H1 (cell line): ENCODE data around the gene LRRC8D. TPM values are rescaled to one million over a fixed set of nuclear protein-coding genes. Genes with fewer than 3 reads are reported as not detected.

ENCODE experiments used
- CTCF ChIA-PET: fragments of 300-600 bp; sonication (Branson Sonifier 250); formaldehyde crosslinking; loops from one replicate; lab custom pipeline; 2021; ENCODE audit not compliant: partially characterized antibody; lab: Charles Lee
- POLR2A ChIA-PET: fragments of 300-600 bp; sonication (Branson Sonifier 250); formaldehyde crosslinking; loops from one replicate; lab custom pipeline; 2021; ENCODE audit warnings: inconsistent platforms; ENCODE audit not compliant: partially characterized antibody; lab: Charles Lee
- DNase-seq, 2 experiments: peaks; one replicate each; pipeline versions ENCODE4 v3.0.0 to v3.0.0-alpha.2; 2010 to 2022; ENCODE audit warnings: low spot score in 2 of 2, low read depth in 1 of 2, mixed read lengths in 1 of 2
- FAIRE-seq: peaks from 2 replicates; lab custom pipeline; 2011; peaks lifted over from hg19 to GRCh38; lab: Jason Lieb, UNC
- H2AFZ ChIP-seq: 2 replicates; pipeline ENCODE4 v1.8.1; 2012; ENCODE audit warnings: low read length, inconsistent platforms
- H2AK5ac ChIP-seq: 2 replicates; pipeline ENCODE4 v1.6.1; 2013; ENCODE audit warnings: low read depth, low read length
- H2BK120ac ChIP-seq: replicated peaks from 2 replicates; pipeline ENCODE3; 2013; ENCODE audit warnings: low read depth, low read length, inconsistent platforms
- H2BK12ac ChIP-seq: 2 replicates; pipeline ENCODE4 v1.6.1; 2013; ENCODE audit warnings: low read depth, low read length
- H2BK15ac ChIP-seq: 2 replicates; pipeline ENCODE4 v1.6.1; 2013; ENCODE audit warnings: low read length
- H2BK20ac ChIP-seq: 2 replicates; pipeline ENCODE4 v1.6.1; 2013; ENCODE audit warnings: low read length
- H2BK5ac ChIP-seq: 2 replicates; pipeline ENCODE4 v1.6.1; 2013; ENCODE audit warnings: low read depth, low read length
- H3K14ac ChIP-seq: 2 replicates; pipeline ENCODE4 v1.6.1; 2013; ENCODE audit warnings: inconsistent platforms; ENCODE audit not compliant: insufficient read length
- H3K18ac ChIP-seq: 2 replicates; pipeline ENCODE4 v1.6.1; 2013; ENCODE audit warnings: low read length; ENCODE audit errors: extremely low read depth
- H3K23ac ChIP-seq: 2 replicates; pipeline ENCODE4 v1.6.1; 2013; ENCODE audit warnings: inconsistent platforms; ENCODE audit not compliant: insufficient read length
- H3K23me2 ChIP-seq: 2 replicates; pipeline ENCODE4 v1.6.1; 2013; ENCODE audit warnings: low read depth, low read length
- H3K27ac ChIP-seq: 2 replicates; pipeline ENCODE4 v1.6.1; 2011; ENCODE audit warnings: low read depth, low read length, inconsistent platforms
- H3K27me3 ChIP-seq, 4 experiments: replicated peaks in 1 of 4; 1 replicate in 1 of 4; 2 replicates in 3 of 4; pipeline versions ENCODE4 v1.6.1 to v1.8.1; 2011 to 2013; ENCODE audit warnings: low read length in 3 of 4, mild to moderate bottlenecking in 3 of 4, inconsistent platforms in 2 of 4, mixed read lengths in 2 of 4, moderate library complexity in 1 of 4; ENCODE audit not compliant: control insufficient read depth in 3 of 4, insufficient read depth in 3 of 4; ENCODE audit errors: extremely low read depth in 1 of 4
- H3K36me3 ChIP-seq, 4 experiments: 2 replicates each; pipeline versions ENCODE4 v1.6.1 to v1.8.1; 2011 to 2013; ENCODE audit warnings: mild to moderate bottlenecking in 4 of 4, low read length in 3 of 4, moderate library complexity in 2 of 4, control low read depth in 1 of 4, inconsistent platforms in 1 of 4; ENCODE audit not compliant: insufficient read depth in 4 of 4, control insufficient read depth in 2 of 4
- H3K4ac ChIP-seq: replicated peaks from 2 replicates; pipeline ENCODE3; 2013; ENCODE audit warnings: low read length, low read depth, mixed read lengths, inconsistent platforms; ENCODE audit not compliant: insufficient read length
- H3K4me1 ChIP-seq, 4 experiments: replicated peaks in 1 of 4; 1 replicate in 1 of 4; 2 replicates in 3 of 4; pipeline versions ENCODE4 v1.6.1 to v1.8.1; 2011 to 2013; ENCODE audit warnings: low read length in 3 of 4, inconsistent platforms in 2 of 4, mixed read lengths in 1 of 4; ENCODE audit not compliant: insufficient read depth in 4 of 4, control insufficient read depth in 3 of 4
- H3K4me2 ChIP-seq, 2 experiments: 2 replicates each; pipeline versions ENCODE4 v1.6.1 to v1.8.1; 2011 to 2013; ENCODE audit warnings: low read depth in 2 of 2, low read length in 2 of 2, control low read depth in 1 of 2, inconsistent platforms in 1 of 2, mild to moderate bottlenecking in 1 of 2; ENCODE audit not compliant: insufficient read depth in 1 of 2
- H3K4me3 ChIP-seq, 4 experiments: fragments of 200-600, 300-600 bp in 1 of 4; sonication (generic), shearing (Covaris generic), sonication (Bioruptor Twin) in 1 of 4; 2 replicates each; pipeline versions ENCODE4 v1.5.1 to v1.8.1; 2011 to 2016; ENCODE audit warnings: low read length in 4 of 4, low read depth in 3 of 4, control low read depth in 2 of 4, inconsistent platforms in 2 of 4, mild to moderate bottlenecking in 2 of 4, mixed read lengths in 1 of 4, moderate library complexity in 1 of 4; ENCODE audit not compliant: insufficient read depth in 2 of 4; ENCODE audit errors: extremely low read depth in 1 of 4
- H3K56ac ChIP-seq: replicated peaks from 2 replicates; pipeline ENCODE3; 2013; ENCODE audit warnings: low read depth, mild to moderate bottlenecking, mixed read lengths, low read length, inconsistent platforms; ENCODE audit not compliant: insufficient read length
- H3K79me1 ChIP-seq: 2 replicates; pipeline ENCODE4 v1.6.1; 2013; ENCODE audit warnings: low read depth, low read length, control low read depth
- H3K79me2 ChIP-seq, 2 experiments: 2 replicates each; pipeline versions ENCODE4 v1.6.1 to v1.8.1; 2012 to 2013; ENCODE audit warnings: low read length in 2 of 2, mild to moderate bottlenecking in 2 of 2, inconsistent platforms in 1 of 2; ENCODE audit not compliant: insufficient read depth in 2 of 2, control insufficient read depth in 1 of 2
- H3K9ac ChIP-seq, 4 experiments: replicated peaks in 1 of 4; 1 replicate in 1 of 4; 2 replicates in 3 of 4; pipeline versions ENCODE4 v1.6.1 to v1.8.1; 2011 to 2013; ENCODE audit warnings: low read depth in 3 of 4, low read length in 3 of 4, control low read depth in 2 of 4, mild to moderate bottlenecking in 2 of 4, moderate library complexity in 2 of 4, inconsistent platforms in 1 of 4; ENCODE audit errors: extremely low read depth in 1 of 4
- H3K9me3 ChIP-seq, 2 experiments: 2 replicates each; pipeline versions ENCODE4 v1.6.1 to v1.8.1; 2012 to 2013; ENCODE audit warnings: mild to moderate bottlenecking in 2 of 2, moderate library complexity in 2 of 2, control low read depth in 1 of 2, inconsistent platforms in 1 of 2, low read depth in 1 of 2, low read length in 1 of 2, mixed read lengths in 1 of 2; ENCODE audit not compliant: insufficient read depth in 2 of 2
- H4K20me1 ChIP-seq, 2 experiments: replicated peaks in 1 of 2; 2 replicates each; pipeline versions ENCODE3 to v1.8.1; 2011 to 2013; ENCODE audit warnings: inconsistent platforms in 2 of 2, low read length in 2 of 2, mild to moderate bottlenecking in 1 of 2; ENCODE audit not compliant: insufficient read depth in 2 of 2, control insufficient read depth in 1 of 2
- H4K5ac ChIP-seq: 2 replicates; pipeline ENCODE4 v1.6.1; 2013; ENCODE audit warnings: low read length, low read depth, mixed read lengths, inconsistent platforms; ENCODE audit not compliant: insufficient read length
- H4K8ac ChIP-seq: 2 replicates; pipeline ENCODE4 v1.8.0; 2013; ENCODE audit warnings: mild to moderate bottlenecking, moderate library complexity, low read length, inconsistent platforms; ENCODE audit not compliant: insufficient read depth; ENCODE audit errors: extremely low read depth
- H4K91ac ChIP-seq: replicated peaks from 2 replicates; pipeline ENCODE3; 2013; ENCODE audit warnings: low read length, mixed read lengths, inconsistent platforms; ENCODE audit not compliant: insufficient read length
- ASH2L ChIP-seq: fragments of 200-600, 300-600 bp; sonication (generic); IDR thresholded peaks from one replicate; pipeline ENCODE4 v1.7.1; 2017; ENCODE audit warnings: low read length
- BCL11A ChIP-seq, 2 experiments: IDR thresholded peaks; one replicate each; pipeline ENCODE4 v1.6.1; 2011; ENCODE audit warnings: low read depth in 2 of 2, low read length in 2 of 2, mild to moderate bottlenecking in 2 of 2
- KDM4A ChIP-seq: IDR thresholded peaks from one replicate; pipeline ENCODE4 v1.7.1; 2012; ENCODE audit warnings: low read depth, mild to moderate bottlenecking, moderate library complexity, low read length, inconsistent platforms; ENCODE audit not compliant: severe bottlenecking
- KDM5A ChIP-seq: fragments of 200-600 bp; IDR thresholded peaks from 2 replicates; pipeline ENCODE4 v1.7.1; 2012; ENCODE audit warnings: mild to moderate bottlenecking, low read length, inconsistent platforms, mixed read lengths
- NRF1 ChIP-seq: IDR thresholded peaks from 2 replicates; pipeline ENCODE4 v1.6.1; 2011; ENCODE audit warnings: mild to moderate bottlenecking, low read depth, low read length, improper control_type of control experiment
- RNF2 ChIP-seq: fragments of 200-900, 300-1000 bp; sonication (generic); IDR thresholded peaks from 2 replicates; pipeline ENCODE4 v1.7.1; 2016; ENCODE audit warnings: borderline replicate concordance, low read depth, mild to moderate bottlenecking, antibody characterized with exemption, low read length; ENCODE audit not compliant: poor library complexity, severe bottlenecking; ENCODE audit errors: missing control alignments
- SUZ12 ChIP-seq: fragments of 200-600 bp; sonication (generic); IDR thresholded peaks from 2 replicates; pipeline ENCODE4 v1.6.1; 2012; ENCODE audit warnings: mild to moderate bottlenecking, inconsistent platforms, low read length, moderate library complexity, mixed read lengths
- ZNF274 ChIP-seq: IDR thresholded peaks from 2 replicates; pipeline ENCODE4 v1.7.0; 2012; ENCODE audit warnings: low read length, borderline replicate concordance; ENCODE audit errors: extremely low read depth
- WGBS, 2 experiments: shearing (Covaris generic) in 1 of 2; methylation state at CpG; one replicate each; pipeline versions ENCODE4 v1.1.6 to v1.1.7; 2013 to 2015; ENCODE audit warnings: low lambda C conversion rate in 2 of 2, mixed read lengths in 2 of 2, inconsistent platforms in 1 of 2, low coverage in 1 of 2, missing lambda C conversion rate in 1 of 2; ENCODE audit not compliant: insufficient replicate concordance in 2 of 2, insufficient coverage in 1 of 2, insufficient read length in 1 of 2; ENCODE audit errors: extremely low coverage in 1 of 2, missing lambda C conversion rate in 1 of 2; 5-methylcytosine and 5-hydroxymethylcytosine counted together
- polyA plus RNA-seq, 7 experiments: library from polyadenylated mRNA; depleted of rRNA in 3 of 7; stranded (reverse) in 5 of 7; unstranded in 2 of 7; fragments of >200 nt in 5 of 7; fragments of 200-250 nt in 2 of 7; gene quantifications; 1 replicate in 5 of 7; 2 replicates in 1 of 7; 4 replicates in 1 of 7; pipeline versions ENCODE4 v1.2.1 to v1.2.3, GENCODE V29; 2011 to 2013; ENCODE audit warnings: missing spikeins in 2 of 7, mixed read lengths in 2 of 7
- total RNA-seq: library from RNA; stranded (reverse); fragmentation: NEBNext Ultra II Directional; extraction: Animal tissue kit (Norgen Biotek cat#: 25700); gene quantifications from 2 replicates; pipeline ENCODE4 v1.2.1, GENCODE V29; 2021
- TF ChIP-seq, protein P1 (sequence below): IDR thresholded peaks from 2 replicates; pipeline ENCODE4 v1.6.1; 2012; ENCODE audit warnings: inconsistent platforms
- TF ChIP-seq, protein P2 (sequence below): IDR thresholded peaks from 2 replicates; pipeline ENCODE4 v1.6.1; 2012; ENCODE audit warnings: low read length, inconsistent platforms

The LRRC8D gene
- total and polyA plus RNA-seq, 2 of the 8 experiments (the other 6 are each of a cell fraction or from before 2014, with no cell fraction given), result 42.0 to 58.5 TPM

DNA sequence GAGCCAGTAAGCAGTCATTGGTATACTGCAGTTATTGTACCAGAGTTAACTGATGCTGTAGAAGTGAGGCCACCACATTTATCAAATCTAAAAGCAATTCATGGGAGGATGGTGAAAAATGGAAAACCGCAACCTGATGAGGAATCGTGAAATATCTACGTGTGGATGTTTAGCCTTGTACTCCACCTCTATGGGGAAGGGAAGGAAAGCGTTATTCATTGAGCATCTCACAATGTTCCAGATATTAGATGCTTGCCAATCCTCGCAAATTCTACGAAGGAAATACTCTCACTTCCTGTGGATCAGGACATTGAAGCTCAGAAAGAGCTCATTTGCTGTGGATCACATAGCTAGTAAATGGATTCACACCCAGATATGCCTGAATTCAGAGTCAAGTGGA is 77.3 kb downstream of the LRRC8D start:
- WGBS, 2 experiments, result 94% methylated on average over 6 of the region's 6 CpGs; no CpG with 5 or more reads in 1 of the 2 experiments
- Histone ChIP-seq H3K23me2 (no peaks in the 10 kb centered on the region), H2AFZ (no peak overlapping the region)

More for the DNA sequence above, 77.3 kb downstream of the LRRC8D start:
- H3K4me1 ChIP-seq, result peaks cover 0 to 11% (median 5%) of the 10 kb centered on the region in 4 experiments; a peak in 3 of 7 replicates
- H3K9me3 ChIP-seq, result no peaks in the 10 kb centered on the region
- H3K27ac ChIP-seq, result no peak overlapping the region
- 0 out of 2 replicates have a peak, but pooled peaks cover 8% of the 10 kb centered on the region for H3K79me1 ChIP-seq
- peaks cover 0 to 6% (median 0%) of the 10 kb centered on the region in 4 experiments; a peak in 1 of 8 replicates for H3K36me3 ChIP-seq
- H2AK5ac ChIP-seq, result no peak overlapping the region
- POLR2A ChIA-PET, result interaction anchor here (1.3 to 1.7 kb wide), 2 partner anchors 31 to 77 kb away, joined by 3 to 4 read pairs; partner anchors contain the start of gene LRRC8D
- H3K79me2 ChIP-seq, result peaks cover 0 to 57% of the 10 kb centered on the region in 2 experiments; a peak in 2 of 4 replicates
- CTCF ChIA-PET, result interaction anchor here (0.9 kb wide), 1 partner anchor 16 kb away, joined by 3 read pairs; no protein-coding TSS in a partner anchor
- no peak overlapping the region for H2BK12ac ChIP-seq
- H2BK20ac ChIP-seq, result no peak overlapping the region
- H2BK5ac ChIP-seq, result no peak overlapping the region
- H3K9ac ChIP-seq, result no peak overlapping the region
- H3K27me3 ChIP-seq, result no peaks in the 10 kb centered on the region
- no peak overlapping the region for H3K56ac ChIP-seq
- FAIRE-seq, result no peak
- H3K4ac ChIP-seq, result no peak overlapping the region
- peaks cover 0 to 7% of the 10 kb centered on the region in 2 experiments for H4K20me1 ChIP-seq
- no peak overlapping the region for H4K8ac ChIP-seq
- H3K4me2 ChIP-seq, result no peak overlapping the region
- H3K18ac ChIP-seq, result no peak overlapping the region
- H4K5ac ChIP-seq, result no peak overlapping the region
- no peak overlapping the region for H3K23ac ChIP-seq
- DNase-seq, result no peak
- H2BK120ac ChIP-seq, result no peak overlapping the region
- no peak overlapping the region for H3K14ac ChIP-seq
- H4K91ac ChIP-seq, result no peak overlapping the region
- no peak overlapping the region for H2BK15ac ChIP-seq
- no peak overlapping the region for H3K4me3 ChIP-seq
- TF ChIP-seq BCL11A (IDR thresholded peaks at IDR 0.05; ENCODE audit: low read depth in 2 of 2, low read length in 2 of 2), result no peak
- TF ChIP-seq SUZ12, result no peak
- no peak for TF ChIP-seq RNF2
- TF ChIP-seq NRF1, result no peak
- TF ChIP-seq, protein P1, sequence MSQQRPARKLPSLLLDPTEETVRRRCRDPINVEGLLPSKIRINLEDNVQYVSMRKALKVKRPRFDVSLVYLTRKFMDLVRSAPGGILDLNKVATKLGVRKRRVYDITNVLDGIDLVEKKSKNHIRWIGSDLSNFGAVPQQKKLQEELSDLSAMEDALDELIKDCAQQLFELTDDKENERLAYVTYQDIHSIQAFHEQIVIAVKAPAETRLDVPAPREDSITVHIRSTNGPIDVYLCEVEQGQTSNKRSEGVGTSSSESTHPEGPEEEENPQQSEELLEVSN, result no peak
- TF ChIP-seq, protein P2, sequence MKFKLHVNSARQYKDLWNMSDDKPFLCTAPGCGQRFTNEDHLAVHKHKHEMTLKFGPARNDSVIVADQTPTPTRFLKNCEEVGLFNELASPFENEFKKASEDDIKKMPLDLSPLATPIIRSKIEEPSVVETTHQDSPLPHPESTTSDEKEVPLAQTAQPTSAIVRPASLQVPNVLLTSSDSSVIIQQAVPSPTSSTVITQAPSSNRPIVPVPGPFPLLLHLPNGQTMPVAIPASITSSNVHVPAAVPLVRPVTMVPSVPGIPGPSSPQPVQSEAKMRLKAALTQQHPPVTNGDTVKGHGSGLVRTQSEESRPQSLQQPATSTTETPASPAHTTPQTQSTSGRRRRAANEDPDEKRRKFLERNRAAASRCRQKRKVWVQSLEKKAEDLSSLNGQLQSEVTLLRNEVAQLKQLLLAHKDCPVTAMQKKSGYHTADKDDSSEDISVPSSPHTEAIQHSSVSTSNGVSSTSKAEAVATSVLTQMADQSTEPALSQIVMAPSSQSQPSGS, result no peak
- no peak for TF ChIP-seq ASH2L
- no peak for TF ChIP-seq KDM4A
- no peak for TF ChIP-seq KDM5A
- no peak for TF ChIP-seq ZNF274
